WTC11 (cell line): ENCODE data around the gene HES6. TPM values are rescaled to one million over a fixed set of nuclear protein-coding genes. Genes with fewer than 3 reads are reported as not detected.

ENCODE experiments used
- AFF4 ChIP-seq: sonication (generic); formaldehyde crosslinking; IDR thresholded peaks from 2 replicates; pipeline ENCODE4 v1.8.1; 2023; ENCODE audit warnings: mild to moderate bottlenecking, missing genetic modification reagents, borderline replicate concordance
- ATF1 ChIP-seq: sonication (generic); formaldehyde crosslinking; IDR thresholded peaks from 2 replicates; pipeline ENCODE4 v1.8.1; 2023; ENCODE audit warnings: mild to moderate bottlenecking, moderate library complexity, missing genetic modification reagents
- ATF3 ChIP-seq: sonication (generic); formaldehyde crosslinking; conservative IDR thresholded peaks from 2 replicates; pipeline ENCODE4 v1.8.1; 2022; ENCODE audit warnings: mild to moderate bottlenecking, missing genetic modification reagents
- CBFB ChIP-seq: sonication (generic); formaldehyde crosslinking; IDR thresholded peaks from 2 replicates; pipeline ENCODE4 v1.8.1; 2022; ENCODE audit warnings: mild to moderate bottlenecking, low read depth, missing genetic modification reagents
- CREM ChIP-seq: sonication (generic); formaldehyde crosslinking; IDR thresholded peaks from 2 replicates; pipeline ENCODE4 v1.8.1; 2022; ENCODE audit warnings: mild to moderate bottlenecking, missing genetic modification reagents, moderate library complexity
- E2F5 ChIP-seq: sonication (generic); formaldehyde crosslinking; IDR thresholded peaks from 2 replicates; pipeline ENCODE4 v1.8.1; 2022; ENCODE audit warnings: mild to moderate bottlenecking, moderate library complexity, missing genetic modification reagents
- ERG ChIP-seq: fragments of 250-450 bp; sonication (Bioruptor Pico); IDR thresholded peaks from 2 replicates; pipeline ENCODE4 v1.8.0; 2021; ENCODE audit warnings: mild to moderate bottlenecking
- GRHL2 ChIP-seq: fragments of 250-450 bp; sonication (Bioruptor Pico); IDR thresholded peaks from 2 replicates; pipeline ENCODE4 v1.8.0; 2022; ENCODE audit warnings: mild to moderate bottlenecking, moderate library complexity; ENCODE audit not compliant: insufficient replicate concordance, severe bottlenecking
- MLX ChIP-seq: sonication (generic); formaldehyde crosslinking; IDR thresholded peaks from 2 replicates; pipeline ENCODE4 v1.8.1; 2023; ENCODE audit warnings: mild to moderate bottlenecking, missing genetic modification reagents, moderate library complexity
- MYBL2 ChIP-seq: sonication (generic); formaldehyde crosslinking; IDR thresholded peaks from 2 replicates; pipeline ENCODE4 v1.8.1; 2023; ENCODE audit warnings: mild to moderate bottlenecking, moderate library complexity, missing genetic modification reagents
- NFE2L1 ChIP-seq: sonication (generic); formaldehyde crosslinking; IDR thresholded peaks from 2 replicates; pipeline ENCODE4 v1.8.1; 2023; ENCODE audit warnings: missing genetic modification reagents
- NR3C1 ChIP-seq: sonication (generic); formaldehyde crosslinking; conservative IDR thresholded peaks from 2 replicates; pipeline ENCODE4 v1.8.1; 2023; ENCODE audit warnings: low read depth, mild to moderate bottlenecking, missing genetic modification reagents
- OVOL2 ChIP-seq: fragments of 250-450 bp; sonication (Bioruptor Pico); IDR thresholded peaks from 2 replicates; pipeline ENCODE4 v1.9.0; 2021; ENCODE audit warnings: mild to moderate bottlenecking, borderline replicate concordance
- PRRX2 ChIP-seq: fragments of 250-450 bp; sonication (Bioruptor Pico); IDR thresholded peaks from 2 replicates; pipeline ENCODE4 v1.8.0; 2021; ENCODE audit warnings: mild to moderate bottlenecking
- RELA ChIP-seq: sonication (generic); formaldehyde crosslinking; IDR thresholded peaks from 2 replicates; pipeline ENCODE4 v1.8.1; 2022; ENCODE audit warnings: missing genetic modification reagents, mild to moderate bottlenecking, borderline replicate concordance
- RORB ChIP-seq: fragments of 250-450 bp; sonication (Bioruptor Pico); IDR thresholded peaks from 2 replicates; pipeline ENCODE4 v1.9.0; 2021; ENCODE audit warnings: mild to moderate bottlenecking
- SMAD4 ChIP-seq: sonication (generic); formaldehyde crosslinking; IDR thresholded peaks from 2 replicates; pipeline ENCODE4 v1.8.0; 2022; ENCODE audit warnings: mild to moderate bottlenecking, missing genetic modification reagents
- TP53 ChIP-seq: sonication (generic); formaldehyde crosslinking; IDR thresholded peaks from 2 replicates; pipeline ENCODE4 v1.8.1; 2023; ENCODE audit warnings: mild to moderate bottlenecking, missing genetic modification reagents
- ZNF423 ChIP-seq: fragments of 250-450 bp; sonication (Bioruptor Pico); IDR thresholded peaks from 2 replicates; pipeline ENCODE4 v2.1.2; 2022; ENCODE audit warnings: mild to moderate bottlenecking, moderate library complexity
- ZSCAN18 ChIP-seq: fragments of 250-450 bp; sonication (Bioruptor Pico); IDR thresholded peaks from 2 replicates; pipeline ENCODE4 v2.1.2; 2022; ENCODE audit warnings: mild to moderate bottlenecking, moderate library complexity
- total RNA-seq: library from RNA; stranded (reverse); gene quantifications from 3 replicates; pipeline ENCODE4 v1.2.3, GENCODE V29; 2021
- TF ChIP-seq, protein P1 (sequence below): sonication (generic); formaldehyde crosslinking; IDR thresholded peaks from 2 replicates; pipeline ENCODE4 v1.8.1; 2022; ENCODE audit warnings: low read depth, mild to moderate bottlenecking, moderate library complexity, missing genetic modification reagents, borderline replicate concordance
- TF ChIP-seq, protein P2 (sequence below): sonication (generic); formaldehyde crosslinking; IDR thresholded peaks from 2 replicates; pipeline ENCODE4 v1.8.0; 2022; ENCODE audit warnings: mild to moderate bottlenecking, missing genetic modification reagents
- TF ChIP-seq, protein P3 (sequence below): sonication (generic); formaldehyde crosslinking; IDR thresholded peaks from 2 replicates; pipeline ENCODE4 v1.8.0; 2023; ENCODE audit warnings: mild to moderate bottlenecking, missing genetic modification reagents
- TF ChIP-seq, protein P4 (sequence below): fragments of 250-450 bp; sonication (Bioruptor Pico); IDR thresholded peaks from 2 replicates; pipeline ENCODE4 v1.9.0; 2021; ENCODE audit warnings: mild to moderate bottlenecking

Gene HES6
- total RNA-seq, 1 experiment from 2014 or later = 52.1 TPM

DNA sequence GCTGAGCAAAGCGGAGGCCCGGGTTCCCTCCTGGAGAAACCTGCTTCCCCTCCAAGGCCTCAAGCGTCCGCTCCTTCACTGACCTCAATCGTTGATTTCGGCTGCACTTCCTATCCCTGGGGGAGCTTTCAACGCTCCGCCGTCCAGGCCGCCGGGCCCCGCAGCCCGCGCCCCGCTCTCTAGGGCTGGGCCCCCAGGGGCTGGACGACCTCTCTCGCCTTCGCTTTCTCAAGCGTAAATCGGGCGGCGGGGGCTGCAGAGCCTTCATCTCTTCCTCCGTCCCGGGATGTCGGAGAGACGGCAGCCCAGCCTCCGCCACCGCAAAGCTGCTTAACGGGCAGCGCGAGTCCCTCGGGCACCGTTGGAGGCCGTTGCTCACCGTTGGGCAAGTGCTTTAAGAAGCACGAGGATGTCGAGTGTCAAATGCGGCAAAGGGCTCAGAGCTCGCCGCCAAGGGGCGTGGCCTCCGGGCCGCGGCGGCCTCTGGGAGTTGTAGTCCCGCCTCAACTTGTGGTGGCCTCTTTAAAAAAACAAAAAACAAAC is 8.5 kb downstream of the HES6 start (continued):
- TF ChIP-seq E2F5 (no peak), GRHL2 (no peak), CREM (CRISPR knock-in tag) (0 out of 2 replicates have a peak, but pooled peaks have one; percentile 34), CBFB (no peak), TP53 (peak; percentile 84; the same call in 1 of the 2 replicates), ZSCAN18 (CRISPR knock-in tag) (no peak), NR3C1 (CRISPR knock-in tag) (no peak), PRRX2 (CRISPR knock-in tag) (no peak), ERG (no peak), AFF4 (CRISPR knock-in tag) (no peak), RELA (CRISPR knock-in tag) (no peak), OVOL2 (CRISPR knock-in tag) (no peak), SMAD4 (CRISPR knock-in tag) (no peak), ZNF423 (CRISPR knock-in tag) (no peak), NFE2L1 (CRISPR knock-in tag) (peak; percentile 49; the same call in 1 of the 2 replicates), ATF1 (CRISPR knock-in tag) (no peak), MLX (CRISPR knock-in tag) (no peak), ATF3 (CRISPR knock-in tag) (no peak), RORB (CRISPR knock-in tag) (no peak), MYBL2 (peak; percentile 87; the same call in 1 of the 2 replicates)
- TF ChIP-seq, protein P1, sequence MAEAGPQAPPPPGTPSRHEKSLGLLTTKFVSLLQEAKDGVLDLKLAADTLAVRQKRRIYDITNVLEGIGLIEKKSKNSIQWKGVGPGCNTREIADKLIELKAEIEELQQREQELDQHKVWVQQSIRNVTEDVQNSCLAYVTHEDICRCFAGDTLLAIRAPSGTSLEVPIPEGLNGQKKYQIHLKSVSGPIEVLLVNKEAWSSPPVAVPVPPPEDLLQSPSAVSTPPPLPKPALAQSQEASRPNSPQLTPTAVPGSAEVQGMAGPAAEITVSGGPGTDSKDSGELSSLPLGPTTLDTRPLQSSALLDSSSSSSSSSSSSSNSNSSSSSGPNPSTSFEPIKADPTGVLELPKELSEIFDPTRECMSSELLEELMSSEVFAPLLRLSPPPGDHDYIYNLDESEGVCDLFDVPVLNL (CRISPR knock-in tag) = no peak
- TF ChIP-seq, protein P2, sequence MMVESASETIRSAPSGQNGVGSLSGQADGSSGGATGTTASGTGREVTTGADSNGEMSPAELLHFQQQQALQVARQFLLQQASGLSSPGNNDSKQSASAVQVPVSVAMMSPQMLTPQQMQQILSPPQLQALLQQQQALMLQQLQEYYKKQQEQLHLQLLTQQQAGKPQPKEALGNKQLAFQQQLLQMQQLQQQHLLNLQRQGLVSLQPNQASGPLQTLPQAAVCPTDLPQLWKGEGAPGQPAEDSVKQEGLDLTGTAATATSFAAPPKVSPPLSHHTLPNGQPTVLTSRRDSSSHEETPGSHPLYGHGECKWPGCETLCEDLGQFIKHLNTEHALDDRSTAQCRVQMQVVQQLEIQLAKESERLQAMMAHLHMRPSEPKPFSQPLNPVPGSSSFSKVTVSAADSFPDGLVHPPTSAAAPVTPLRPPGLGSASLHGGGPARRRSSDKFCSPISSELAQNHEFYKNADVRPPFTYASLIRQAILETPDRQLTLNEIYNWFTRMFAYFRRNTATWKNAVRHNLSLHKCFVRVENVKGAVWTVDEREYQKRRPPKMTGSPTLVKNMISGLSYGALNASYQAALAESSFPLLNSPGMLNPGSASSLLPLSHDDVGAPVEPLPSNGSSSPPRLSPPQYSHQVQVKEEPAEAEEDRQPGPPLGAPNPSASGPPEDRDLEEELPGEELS (CRISPR knock-in tag) = peak; percentile 82
- TF ChIP-seq, protein P3, sequence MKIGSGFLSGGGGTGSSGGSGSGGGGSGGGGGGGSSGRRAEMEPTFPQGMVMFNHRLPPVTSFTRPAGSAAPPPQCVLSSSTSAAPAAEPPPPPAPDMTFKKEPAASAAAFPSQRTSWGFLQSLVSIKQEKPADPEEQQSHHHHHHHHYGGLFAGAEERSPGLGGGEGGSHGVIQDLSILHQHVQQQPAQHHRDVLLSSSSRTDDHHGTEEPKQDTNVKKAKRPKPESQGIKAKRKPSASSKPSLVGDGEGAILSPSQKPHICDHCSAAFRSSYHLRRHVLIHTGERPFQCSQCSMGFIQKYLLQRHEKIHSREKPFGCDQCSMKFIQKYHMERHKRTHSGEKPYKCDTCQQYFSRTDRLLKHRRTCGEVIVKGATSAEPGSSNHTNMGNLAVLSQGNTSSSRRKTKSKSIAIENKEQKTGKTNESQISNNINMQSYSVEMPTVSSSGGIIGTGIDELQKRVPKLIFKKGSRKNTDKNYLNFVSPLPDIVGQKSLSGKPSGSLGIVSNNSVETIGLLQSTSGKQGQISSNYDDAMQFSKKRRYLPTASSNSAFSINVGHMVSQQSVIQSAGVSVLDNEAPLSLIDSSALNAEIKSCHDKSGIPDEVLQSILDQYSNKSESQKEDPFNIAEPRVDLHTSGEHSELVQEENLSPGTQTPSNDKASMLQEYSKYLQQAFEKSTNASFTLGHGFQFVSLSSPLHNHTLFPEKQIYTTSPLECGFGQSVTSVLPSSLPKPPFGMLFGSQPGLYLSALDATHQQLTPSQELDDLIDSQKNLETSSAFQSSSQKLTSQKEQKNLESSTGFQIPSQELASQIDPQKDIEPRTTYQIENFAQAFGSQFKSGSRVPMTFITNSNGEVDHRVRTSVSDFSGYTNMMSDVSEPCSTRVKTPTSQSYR = peak; percentile 44; the same call in 1 of the 2 replicates
- TF ChIP-seq, protein P4, sequence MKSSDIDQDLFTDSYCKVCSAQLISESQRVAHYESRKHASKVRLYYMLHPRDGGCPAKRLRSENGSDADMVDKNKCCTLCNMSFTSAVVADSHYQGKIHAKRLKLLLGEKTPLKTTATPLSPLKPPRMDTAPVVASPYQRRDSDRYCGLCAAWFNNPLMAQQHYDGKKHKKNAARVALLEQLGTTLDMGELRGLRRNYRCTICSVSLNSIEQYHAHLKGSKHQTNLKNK = no peak
